H1 (cell line): ENCODE results near the gene UNC5B. TPM values are rescaled to one million over a fixed set of nuclear protein-coding genes. Genes with fewer than 3 reads are reported as not detected.

Experiments used
- CTCF ChIA-PET: fragments of 300-600 bp; sonication (Branson Sonifier 250); formaldehyde crosslinking; loops from one replicate; lab custom pipeline; 2021; ENCODE audit not compliant: partially characterized antibody; lab: Charles Lee
- POLR2A ChIA-PET: fragments of 300-600 bp; sonication (Branson Sonifier 250); formaldehyde crosslinking; loops from one replicate; lab custom pipeline; 2021; ENCODE audit warnings: inconsistent platforms; ENCODE audit not compliant: partially characterized antibody; lab: Charles Lee
- DNase-seq, 2 experiments: peaks; one replicate each; pipeline versions ENCODE4 v3.0.0 to v3.0.0-alpha.2; 2010 to 2022; ENCODE audit warnings: low spot score in 2 of 2, low read depth in 1 of 2, mixed read lengths in 1 of 2
- FAIRE-seq: peaks from 2 replicates; lab custom pipeline; 2011; peaks lifted over from hg19 to GRCh38; lab: Jason Lieb, UNC
- H2AFZ ChIP-seq: 2 replicates; pipeline ENCODE4 v1.8.1; 2012; ENCODE audit warnings: low read length, inconsistent platforms
- H2AK5ac ChIP-seq: 2 replicates; pipeline ENCODE4 v1.6.1; 2013; ENCODE audit warnings: low read depth, low read length
- H2BK120ac ChIP-seq: replicated peaks from 2 replicates; pipeline ENCODE3; 2013; ENCODE audit warnings: low read depth, low read length, inconsistent platforms
- H2BK12ac ChIP-seq: 2 replicates; pipeline ENCODE4 v1.6.1; 2013; ENCODE audit warnings: low read depth, low read length
- H2BK15ac ChIP-seq: 2 replicates; pipeline ENCODE4 v1.6.1; 2013; ENCODE audit warnings: low read length
- H2BK20ac ChIP-seq: 2 replicates; pipeline ENCODE4 v1.6.1; 2013; ENCODE audit warnings: low read length
- H2BK5ac ChIP-seq: 2 replicates; pipeline ENCODE4 v1.6.1; 2013; ENCODE audit warnings: low read depth, low read length
- H3K14ac ChIP-seq: 2 replicates; pipeline ENCODE4 v1.6.1; 2013; ENCODE audit warnings: inconsistent platforms; ENCODE audit not compliant: insufficient read length
- H3K18ac ChIP-seq: 2 replicates; pipeline ENCODE4 v1.6.1; 2013; ENCODE audit warnings: low read length; ENCODE audit errors: extremely low read depth
- H3K23ac ChIP-seq: 2 replicates; pipeline ENCODE4 v1.6.1; 2013; ENCODE audit warnings: inconsistent platforms; ENCODE audit not compliant: insufficient read length
- H3K23me2 ChIP-seq: 2 replicates; pipeline ENCODE4 v1.6.1; 2013; ENCODE audit warnings: low read depth, low read length
- H3K27ac ChIP-seq: 2 replicates; pipeline ENCODE4 v1.6.1; 2011; ENCODE audit warnings: low read depth, low read length, inconsistent platforms
- H3K27me3 ChIP-seq, 4 experiments: replicated peaks in 1 of 4; 1 replicate in 1 of 4; 2 replicates in 3 of 4; pipeline versions ENCODE4 v1.6.1 to v1.8.1; 2011 to 2013; ENCODE audit warnings: low read length in 3 of 4, mild to moderate bottlenecking in 3 of 4, inconsistent platforms in 2 of 4, mixed read lengths in 2 of 4, moderate library complexity in 1 of 4; ENCODE audit not compliant: control insufficient read depth in 3 of 4, insufficient read depth in 3 of 4; ENCODE audit errors: extremely low read depth in 1 of 4
- H3K36me3 ChIP-seq, 4 experiments: 2 replicates each; pipeline versions ENCODE4 v1.6.1 to v1.8.1; 2011 to 2013; ENCODE audit warnings: mild to moderate bottlenecking in 4 of 4, low read length in 3 of 4, moderate library complexity in 2 of 4, control low read depth in 1 of 4, inconsistent platforms in 1 of 4; ENCODE audit not compliant: insufficient read depth in 4 of 4, control insufficient read depth in 2 of 4
- H3K4ac ChIP-seq: replicated peaks from 2 replicates; pipeline ENCODE3; 2013; ENCODE audit warnings: low read length, low read depth, mixed read lengths, inconsistent platforms; ENCODE audit not compliant: insufficient read length
- H3K4me1 ChIP-seq, 4 experiments: replicated peaks in 1 of 4; 1 replicate in 1 of 4; 2 replicates in 3 of 4; pipeline versions ENCODE4 v1.6.1 to v1.8.1; 2011 to 2013; ENCODE audit warnings: low read length in 3 of 4, inconsistent platforms in 2 of 4, mixed read lengths in 1 of 4; ENCODE audit not compliant: insufficient read depth in 4 of 4, control insufficient read depth in 3 of 4
- H3K4me2 ChIP-seq, 2 experiments: 2 replicates each; pipeline versions ENCODE4 v1.6.1 to v1.8.1; 2011 to 2013; ENCODE audit warnings: low read depth in 2 of 2, low read length in 2 of 2, control low read depth in 1 of 2, inconsistent platforms in 1 of 2, mild to moderate bottlenecking in 1 of 2; ENCODE audit not compliant: insufficient read depth in 1 of 2
- H3K4me3 ChIP-seq, 4 experiments: fragments of 200-600, 300-600 bp in 1 of 4; sonication (generic), shearing (Covaris generic), sonication (Bioruptor Twin) in 1 of 4; 2 replicates each; pipeline versions ENCODE4 v1.5.1 to v1.8.1; 2011 to 2016; ENCODE audit warnings: low read length in 4 of 4, low read depth in 3 of 4, control low read depth in 2 of 4, inconsistent platforms in 2 of 4, mild to moderate bottlenecking in 2 of 4, mixed read lengths in 1 of 4, moderate library complexity in 1 of 4; ENCODE audit not compliant: insufficient read depth in 2 of 4; ENCODE audit errors: extremely low read depth in 1 of 4
- H3K56ac ChIP-seq: replicated peaks from 2 replicates; pipeline ENCODE3; 2013; ENCODE audit warnings: low read depth, mild to moderate bottlenecking, mixed read lengths, low read length, inconsistent platforms; ENCODE audit not compliant: insufficient read length
- H3K79me1 ChIP-seq: 2 replicates; pipeline ENCODE4 v1.6.1; 2013; ENCODE audit warnings: low read depth, low read length, control low read depth
- H3K79me2 ChIP-seq, 2 experiments: 2 replicates each; pipeline versions ENCODE4 v1.6.1 to v1.8.1; 2012 to 2013; ENCODE audit warnings: low read length in 2 of 2, mild to moderate bottlenecking in 2 of 2, inconsistent platforms in 1 of 2; ENCODE audit not compliant: insufficient read depth in 2 of 2, control insufficient read depth in 1 of 2
- H3K9ac ChIP-seq, 4 experiments: replicated peaks in 1 of 4; 1 replicate in 1 of 4; 2 replicates in 3 of 4; pipeline versions ENCODE4 v1.6.1 to v1.8.1; 2011 to 2013; ENCODE audit warnings: low read depth in 3 of 4, low read length in 3 of 4, control low read depth in 2 of 4, mild to moderate bottlenecking in 2 of 4, moderate library complexity in 2 of 4, inconsistent platforms in 1 of 4; ENCODE audit errors: extremely low read depth in 1 of 4
- H3K9me3 ChIP-seq, 2 experiments: 2 replicates each; pipeline versions ENCODE4 v1.6.1 to v1.8.1; 2012 to 2013; ENCODE audit warnings: mild to moderate bottlenecking in 2 of 2, moderate library complexity in 2 of 2, control low read depth in 1 of 2, inconsistent platforms in 1 of 2, low read depth in 1 of 2, low read length in 1 of 2, mixed read lengths in 1 of 2; ENCODE audit not compliant: insufficient read depth in 2 of 2
- H4K20me1 ChIP-seq, 2 experiments: replicated peaks in 1 of 2; 2 replicates each; pipeline versions ENCODE3 to v1.8.1; 2011 to 2013; ENCODE audit warnings: inconsistent platforms in 2 of 2, low read length in 2 of 2, mild to moderate bottlenecking in 1 of 2; ENCODE audit not compliant: insufficient read depth in 2 of 2, control insufficient read depth in 1 of 2
- H4K5ac ChIP-seq: 2 replicates; pipeline ENCODE4 v1.6.1; 2013; ENCODE audit warnings: low read length, low read depth, mixed read lengths, inconsistent platforms; ENCODE audit not compliant: insufficient read length
- H4K8ac ChIP-seq: 2 replicates; pipeline ENCODE4 v1.8.0; 2013; ENCODE audit warnings: mild to moderate bottlenecking, moderate library complexity, low read length, inconsistent platforms; ENCODE audit not compliant: insufficient read depth; ENCODE audit errors: extremely low read depth
- H4K91ac ChIP-seq: replicated peaks from 2 replicates; pipeline ENCODE3; 2013; ENCODE audit warnings: low read length, mixed read lengths, inconsistent platforms; ENCODE audit not compliant: insufficient read length
- ATF3 ChIP-seq: IDR thresholded peaks from 2 replicates; pipeline ENCODE4 v1.6.1; 2011; ENCODE audit warnings: low read depth, mild to moderate bottlenecking, low read length; ENCODE audit not compliant: insufficient read depth
- BCL11A ChIP-seq, 2 experiments: IDR thresholded peaks; one replicate each; pipeline ENCODE4 v1.6.1; 2011; ENCODE audit warnings: low read depth in 2 of 2, low read length in 2 of 2, mild to moderate bottlenecking in 2 of 2
- GABPA ChIP-seq: IDR thresholded peaks from 2 replicates; pipeline ENCODE4 v1.6.1; 2011; ENCODE audit warnings: mild to moderate bottlenecking, low read length, moderate library complexity, borderline replicate concordance; ENCODE audit not compliant: insufficient read depth
- JUND ChIP-seq: IDR thresholded peaks from 2 replicates; pipeline ENCODE4 v1.6.1; 2011; ENCODE audit warnings: mild to moderate bottlenecking, improper control_type of control experiment, low read length
- KDM1A ChIP-seq: fragments of 200-600, 300-600 bp; sonication (generic); IDR thresholded peaks from 2 replicates; pipeline ENCODE4 v1.7.1; 2016; ENCODE audit warnings: mild to moderate bottlenecking, low read length, borderline replicate concordance
- PHF8 ChIP-seq: fragments of 200-600 bp; sonication (generic); conservative IDR thresholded peaks from 2 replicates; pipeline ENCODE4 v1.7.1; 2012; ENCODE audit warnings: low read depth, mild to moderate bottlenecking, inconsistent platforms, low read length, moderate library complexity
- POU5F1 ChIP-seq: IDR thresholded peaks from 2 replicates; pipeline ENCODE4 v1.6.1; 2011; ENCODE audit warnings: low read depth, mild to moderate bottlenecking, low read length, moderate library complexity
- RXRA ChIP-seq: IDR thresholded peaks from 2 replicates; pipeline ENCODE4 v1.6.1; 2011; ENCODE audit warnings: low read depth, mild to moderate bottlenecking, low read length, moderate library complexity; ENCODE audit not compliant: insufficient read depth
- SP4 ChIP-seq: IDR thresholded peaks from 2 replicates; pipeline ENCODE4 v1.6.1; 2012; ENCODE audit warnings: low read length, inconsistent platforms
- SUZ12 ChIP-seq: fragments of 200-600 bp; sonication (generic); IDR thresholded peaks from 2 replicates; pipeline ENCODE4 v1.6.1; 2012; ENCODE audit warnings: mild to moderate bottlenecking, inconsistent platforms, low read length, moderate library complexity, mixed read lengths
- TAF1 ChIP-seq: IDR thresholded peaks from 2 replicates; pipeline ENCODE4 v1.6.1; 2011; ENCODE audit warnings: mild to moderate bottlenecking, low read depth, low read length
- TAF7 ChIP-seq: optimal IDR thresholded peaks from 2 replicates; pipeline ENCODE3; 2011; ENCODE audit warnings: low read depth, mild to moderate bottlenecking, inconsistent platforms, low read length, moderate library complexity, borderline replicate concordance
- TCF12 ChIP-seq: IDR thresholded peaks from 2 replicates; pipeline ENCODE4 v1.6.1; 2011; ENCODE audit warnings: low read depth, mild to moderate bottlenecking, low read length
- YY1 ChIP-seq: IDR thresholded peaks from 2 replicates; pipeline ENCODE4 v1.6.1; 2011; ENCODE audit warnings: low read depth, mild to moderate bottlenecking, low read length
- WGBS, 2 experiments: shearing (Covaris generic) in 1 of 2; methylation state at CpG; one replicate each; pipeline versions ENCODE4 v1.1.6 to v1.1.7; 2013 to 2015; ENCODE audit warnings: low lambda C conversion rate in 2 of 2, mixed read lengths in 2 of 2, inconsistent platforms in 1 of 2, low coverage in 1 of 2, missing lambda C conversion rate in 1 of 2; ENCODE audit not compliant: insufficient replicate concordance in 2 of 2, insufficient coverage in 1 of 2, insufficient read length in 1 of 2; ENCODE audit errors: extremely low coverage in 1 of 2, missing lambda C conversion rate in 1 of 2; 5-methylcytosine and 5-hydroxymethylcytosine counted together
- polyA plus RNA-seq, 7 experiments: library from polyadenylated mRNA; depleted of rRNA in 3 of 7; stranded (reverse) in 5 of 7; unstranded in 2 of 7; fragments of >200 nt in 5 of 7; fragments of 200-250 nt in 2 of 7; gene quantifications; 1 replicate in 5 of 7; 2 replicates in 1 of 7; 4 replicates in 1 of 7; pipeline versions ENCODE4 v1.2.1 to v1.2.3, GENCODE V29; 2011 to 2013; ENCODE audit warnings: missing spikeins in 2 of 7, mixed read lengths in 2 of 7
- total RNA-seq: library from RNA; stranded (reverse); fragmentation: NEBNext Ultra II Directional; extraction: Animal tissue kit (Norgen Biotek cat#: 25700); gene quantifications from 2 replicates; pipeline ENCODE4 v1.2.1, GENCODE V29; 2021

Gene UNC5B
- total and polyA plus RNA-seq, 2 of the 8 experiments (the other 6 are each of a cell fraction or from before 2014, with no cell fraction given) = 27.9 to 31.8 TPM

DNA sequence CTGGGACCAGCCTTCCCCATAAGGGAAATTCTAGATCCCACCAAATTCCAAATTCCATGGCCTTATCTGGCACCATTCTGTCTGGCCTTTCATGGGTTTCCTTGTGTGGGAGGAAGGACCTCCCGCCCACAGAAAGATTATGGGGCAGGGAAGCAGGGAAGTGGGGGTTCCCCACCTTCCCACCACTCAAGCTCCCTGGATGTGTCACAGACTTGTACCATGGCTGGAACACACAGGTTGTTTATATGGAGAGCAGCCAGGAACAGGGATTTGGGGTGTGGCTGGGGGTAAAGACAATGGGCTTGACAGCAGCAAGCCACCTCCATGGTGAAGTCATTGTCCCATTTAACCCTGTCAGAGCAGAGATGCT is 18.3 kb downstream of the UNC5B start:
- H3K79me1 ChIP-seq = peaks cover 11% of the 10 kb centered on the region
- FAIRE-seq (no peak), DNase-seq (no peak)
- no peak overlapping the region for H2AK5ac ChIP-seq
- H3K27ac ChIP-seq = no peak overlapping the region
- H3K14ac ChIP-seq = no peak overlapping the region
- peaks cover 6 to 14% of the 10 kb centered on the region in 2 experiments for H4K20me1 ChIP-seq
- no peak overlapping the region for H4K5ac ChIP-seq
- no peak overlapping the region for H3K4ac ChIP-seq
- H2BK5ac ChIP-seq = no peak overlapping the region
- ChIA-PET POLR2A (interaction anchor here (1.3 to 3.9 kb wide), 3 partner anchors 13 to 18 kb away, joined by 4 to 14 read pairs (median 13); partner anchors contain the start of gene UNC5B), CTCF (interaction anchor here (0.8 to 3.2 kb wide), 9 partner anchors 11 to 306 kb away, joined by 3 to 16 read pairs (median 8); no protein-coding TSS in a partner anchor)
- H3K4me1 ChIP-seq = peaks cover 4 to 15% (median 9%) of the 10 kb centered on the region in 4 experiments; a peak in 6 of 7 replicates
- H3K4me2 ChIP-seq = no peak overlapping the region
- no peak overlapping the region for H3K9ac ChIP-seq
- H2BK12ac ChIP-seq = no peak overlapping the region
- no peak overlapping the region for H3K56ac ChIP-seq
- H2BK15ac ChIP-seq = no peak overlapping the region
- peaks cover 0 to 21% of the 10 kb centered on the region in 2 experiments; a peak in 1 of 4 replicates for H3K79me2 ChIP-seq
- no peaks in the 10 kb centered on the region for H3K9me3 ChIP-seq
- no peak overlapping the region for H3K4me3 ChIP-seq
- H3K36me3 ChIP-seq = no peaks in the 10 kb centered on the region
- no peak overlapping the region for H2BK20ac ChIP-seq
- H4K8ac ChIP-seq = no peak overlapping the region; the same call in 1 of the 2 replicates
- no peak overlapping the region for H3K18ac ChIP-seq
- 67% methylated on average over 1 of the region's 1 CpG; no CpG with 5 or more reads in 1 of the 2 experiments for WGBS, 2 experiments
- no peaks in the 10 kb centered on the region for H3K23me2 ChIP-seq
- no peak overlapping the region for H2AFZ ChIP-seq
- no peak overlapping the region for H3K23ac ChIP-seq
- H4K91ac ChIP-seq = no peak overlapping the region
- H2BK120ac ChIP-seq = no peak overlapping the region
- 0 out of 7 replicates have a peak, but pooled peaks cover 0 to 2% (median 0%) of the 10 kb centered on the region in 4 experiments for H3K27me3 ChIP-seq
- TF ChIP-seq SUZ12 = no peak
- no peak for TF ChIP-seq TCF12
- no peak for TF ChIP-seq TAF1
- TF ChIP-seq JUND = no peak
- TF ChIP-seq SP4 = no peak
- TF ChIP-seq RXRA = no peak
- TF ChIP-seq KDM1A = no peak
- no peak for TF ChIP-seq TAF7
- TF ChIP-seq YY1 = no peak
- TF ChIP-seq ATF3 = no peak
- TF ChIP-seq PHF8 = no peak
- no peak for TF ChIP-seq GABPA
- no peak for TF ChIP-seq POU5F1
- TF ChIP-seq BCL11A (IDR thresholded peaks at IDR 0.05; ENCODE audit: low read depth in 2 of 2, low read length in 2 of 2) = no peak
